NCI-H146 treated with DMSO at 0.1 percent for 48 hours (cell line): ENCODE measurements around the gene CDH13.
"Not testable (repeated sequence)": the region's sequence is repeated elsewhere in the genome, so short reads cannot be mapped to it uniquely, and the experiment has no call there.

ENCODE experiments used
- DNase-seq: peaks from one replicate; lab custom pipeline; 2025; ENCODE audit not compliant: unreplicated experiment; lab: John Stamatoyannopoulos, UW

CDH13 gene

DNA sequence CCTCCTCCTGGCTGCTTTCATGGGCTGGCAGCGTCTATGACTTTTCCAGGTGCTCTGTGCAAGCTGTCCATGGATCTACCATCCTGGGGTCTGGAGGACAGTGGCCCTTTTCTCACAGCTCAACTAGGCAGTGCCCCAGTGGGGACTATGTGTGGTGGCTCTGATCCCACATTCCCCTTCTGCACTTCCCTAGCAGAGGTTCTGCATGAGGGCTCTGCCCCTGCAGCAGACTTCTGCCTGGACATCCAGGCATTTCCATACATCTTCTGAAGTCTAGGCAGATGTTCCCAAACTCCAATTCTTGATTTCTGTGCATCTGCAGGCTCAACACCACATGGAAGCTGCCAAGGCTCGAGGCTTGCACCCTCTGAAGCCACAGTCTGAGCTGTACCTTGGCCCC lies 307.2 kb downstream of the CDH13 start:
- not testable (repeated sequence) for DNase-seq

GRCh38 chr16:82935766-82936165 lies 309.0 kb downstream of the CDH13 start:
- no peak for DNase-seq

GRCh38 chr16:82936941-82937551 lies 310.3 kb downstream of the CDH13 start:
- DNase-seq = no peak

DNA sequence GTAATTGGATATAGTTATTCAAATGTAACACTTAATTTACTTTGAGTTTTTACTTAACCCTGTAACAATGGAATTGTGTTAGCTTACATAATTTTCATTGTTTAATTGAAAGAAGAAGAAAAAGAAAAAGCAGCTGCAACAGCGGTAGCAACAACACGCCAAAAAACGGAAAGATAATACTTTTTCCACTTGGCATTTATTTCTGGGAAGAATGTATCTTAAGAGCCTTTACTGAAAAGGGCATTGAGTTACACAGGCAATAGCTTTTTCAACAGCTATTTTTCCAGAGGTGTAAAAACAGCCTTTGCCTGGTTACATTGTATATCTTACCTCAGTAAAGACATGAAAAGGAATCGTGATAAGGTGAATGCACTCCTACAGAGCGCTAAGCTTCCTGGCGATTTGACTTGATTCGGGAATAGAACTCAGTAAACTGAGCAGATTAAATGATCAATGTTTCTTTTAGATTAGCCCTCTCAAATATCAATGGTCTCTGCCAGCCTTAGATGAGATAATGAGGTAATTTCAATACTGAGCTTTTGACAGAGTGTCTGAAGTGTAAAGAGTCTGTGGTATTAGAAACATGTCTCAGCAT lies 311.3 kb downstream of the CDH13 start:
- DNase-seq = no peak

DNA sequence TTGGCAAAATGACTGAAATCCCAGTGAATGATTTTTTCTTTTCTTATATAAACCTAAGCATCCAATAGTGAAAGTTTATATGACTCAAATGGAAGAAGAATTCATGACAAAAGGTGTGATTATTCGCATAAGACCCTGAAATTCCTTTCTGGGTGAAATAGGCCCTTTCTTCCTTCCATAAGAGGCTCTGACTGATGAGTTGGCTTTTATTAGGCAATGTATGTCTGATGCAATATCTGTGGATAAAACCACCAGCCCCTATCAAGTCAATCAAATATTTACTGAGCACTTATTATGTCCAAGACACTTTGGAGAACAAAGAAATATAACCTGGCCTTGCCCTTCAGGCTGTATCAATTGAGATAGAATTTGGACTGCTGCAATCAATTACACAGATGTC lies 316.6 kb downstream of the CDH13 start:
- DNase-seq = no peak

GRCh38 chr16:82945420-82946101 lies 318.8 kb downstream of the CDH13 start:
- DNase-seq = no peak

DNA sequence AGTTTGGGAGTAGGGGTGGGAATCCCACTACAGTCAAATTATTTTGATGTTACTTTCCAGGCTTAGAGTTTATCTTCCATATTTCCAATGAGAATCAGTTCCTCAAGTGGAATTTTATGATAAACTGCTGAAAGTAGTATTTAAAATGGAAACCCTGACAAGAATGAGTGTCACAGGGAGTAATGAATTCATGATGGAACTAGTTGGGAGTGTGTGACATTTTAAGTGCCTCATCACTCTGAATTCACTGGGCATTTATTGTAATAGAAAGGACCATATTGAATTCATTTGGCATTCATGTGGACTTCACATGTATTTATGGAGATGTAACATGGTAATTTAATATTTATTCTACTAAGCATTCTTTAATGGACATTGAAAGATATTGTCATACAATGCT lies 320.9 kb downstream of the CDH13 start:
- no peak for DNase-seq

GRCh38 chr16:82949016-82949415 lies 322.2 kb downstream of the CDH13 start:
- no peak for DNase-seq

- no peak for DNase-seq
Measured at GRCh38 chr16:82953517-82953916, 326.7 kb downstream of the CDH13 start.

DNA sequence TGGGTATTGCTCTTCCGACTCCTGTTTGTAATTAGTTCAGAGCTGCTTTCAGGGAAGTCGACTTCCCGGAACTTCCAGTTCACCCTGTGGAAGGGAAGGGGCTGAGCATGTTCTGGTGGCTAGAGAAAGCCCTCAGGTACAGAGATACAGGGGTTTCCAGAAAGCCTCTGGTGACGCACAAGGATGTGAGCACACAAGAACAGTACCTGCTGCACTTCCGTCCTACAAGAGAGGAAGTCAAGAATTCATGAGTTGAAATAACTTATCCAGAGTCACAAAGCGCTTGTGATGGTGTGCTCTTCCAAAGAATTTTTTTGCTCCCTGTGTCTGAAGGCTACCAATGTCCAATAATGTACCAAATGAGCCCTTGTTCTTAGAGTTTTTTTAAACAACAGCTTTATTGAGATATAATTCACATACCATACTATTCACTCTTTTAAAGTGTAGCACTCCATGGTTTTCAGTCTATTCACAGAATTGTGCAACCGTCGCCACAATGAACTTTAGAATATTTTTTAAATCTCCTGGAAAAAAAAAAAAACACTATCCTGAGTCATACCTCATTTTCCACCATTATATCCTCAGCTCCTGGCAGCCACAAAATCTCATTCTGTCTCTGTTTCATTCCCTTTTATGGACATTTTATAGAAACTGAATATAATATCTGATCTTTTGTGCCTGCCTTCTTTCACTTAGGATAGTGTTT lies 327.6 kb downstream of the CDH13 start:
- DNase-seq = no peak

- DNase-seq = no peak
Measured at GRCh38 chr16:82955741-82956348, 329.1 kb downstream of the CDH13 start.

GRCh38 chr16:82957212-82957611 lies 330.4 kb downstream of the CDH13 start:
- no peak for DNase-seq

GRCh38 chr16:82960918-82961317 lies 334.1 kb downstream of the CDH13 start:
- DNase-seq = no peak

- DNase-seq = no peak
Measured at GRCh38 chr16:82963653-82964052, 336.9 kb downstream of the CDH13 start.

DNA sequence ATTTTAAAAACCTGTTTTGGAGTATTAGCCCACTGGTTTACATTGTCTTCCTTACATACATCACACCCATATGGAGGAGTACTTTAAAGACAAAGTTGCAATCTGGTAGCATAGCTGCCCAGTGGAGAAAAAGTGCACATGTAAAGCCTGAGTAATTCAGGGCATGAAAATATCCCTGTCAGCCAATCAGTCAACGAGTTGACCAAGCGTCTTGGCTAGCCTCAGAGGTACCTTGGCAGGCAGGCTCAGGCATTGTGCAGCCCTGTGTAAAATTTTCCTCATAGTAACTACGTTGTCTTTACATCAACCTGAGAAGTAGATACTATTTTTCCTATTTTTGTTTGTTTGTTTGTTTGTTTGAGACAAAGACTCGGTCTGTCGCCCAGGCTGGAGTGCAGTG lies 339.0 kb downstream of the CDH13 start:
- no peak for DNase-seq

DNA sequence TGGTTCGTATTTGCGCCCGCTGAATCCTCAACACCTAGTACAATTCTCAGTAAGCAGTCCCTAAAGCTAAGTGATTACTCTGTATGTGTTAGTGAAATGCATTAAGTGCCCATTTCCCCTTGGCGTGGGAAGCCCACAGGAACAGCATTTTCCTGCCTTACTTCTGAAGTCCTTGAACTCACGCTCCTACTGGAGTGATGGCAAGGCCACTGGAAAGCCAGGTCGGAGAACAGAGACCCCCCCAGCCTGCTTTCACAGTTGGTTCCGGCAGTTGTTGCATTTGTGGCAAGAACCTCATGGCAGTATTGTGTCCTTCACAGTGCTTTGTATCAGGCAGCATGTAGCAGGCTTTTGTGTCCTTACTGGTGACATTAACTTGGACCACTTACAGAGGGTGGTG lies 340.7 kb downstream of the CDH13 start:
- no peak for DNase-seq

DNA sequence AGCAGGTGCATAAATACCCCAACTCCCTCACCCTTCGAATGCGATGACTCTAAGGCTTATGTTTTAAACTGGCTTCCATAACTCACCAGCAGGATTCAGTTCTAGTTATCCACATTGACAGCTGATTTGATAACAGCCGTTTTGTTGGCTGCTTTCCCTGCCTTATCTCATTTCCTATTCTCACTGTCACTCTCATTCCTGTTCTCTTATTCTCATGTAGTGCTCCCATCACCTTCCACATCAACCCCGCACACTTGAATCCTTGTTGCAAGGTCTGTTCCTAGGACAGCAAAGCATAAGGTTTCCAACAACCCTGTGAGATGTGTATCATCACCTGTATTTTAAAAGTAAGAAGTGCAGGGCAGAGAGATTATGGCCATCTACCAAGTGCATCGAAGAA lies 344.4 kb downstream of the CDH13 start:
- DNase-seq = no peak

DNA sequence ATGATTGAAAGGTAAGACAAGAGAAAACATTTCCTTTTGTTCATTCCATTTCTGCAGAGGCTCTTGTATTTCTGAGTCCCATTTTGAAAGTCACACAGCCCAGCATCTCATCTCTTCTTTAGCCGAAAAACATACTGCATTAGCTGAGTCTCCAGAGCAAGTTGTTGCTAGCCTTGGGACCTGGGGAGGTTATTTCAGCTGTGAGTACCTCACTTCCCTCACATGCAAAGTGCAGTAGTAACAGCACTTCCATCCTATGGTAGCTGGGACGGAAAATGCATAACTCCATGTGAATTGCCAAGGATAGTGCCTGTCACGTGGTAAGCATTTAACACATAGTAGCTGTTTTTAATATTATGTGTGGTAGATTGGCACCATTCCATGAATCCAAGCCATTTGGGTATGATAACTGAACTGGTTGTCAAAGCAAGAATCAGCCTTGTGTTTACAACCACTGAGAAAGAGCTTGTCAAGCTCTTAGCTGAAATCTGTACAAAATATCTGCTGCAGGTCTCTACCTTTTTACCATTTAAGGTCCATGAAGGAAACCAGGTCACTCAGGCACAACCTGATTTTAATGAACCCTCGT lies 345.7 kb downstream of the CDH13 start:
- no peak for DNase-seq

DNA sequence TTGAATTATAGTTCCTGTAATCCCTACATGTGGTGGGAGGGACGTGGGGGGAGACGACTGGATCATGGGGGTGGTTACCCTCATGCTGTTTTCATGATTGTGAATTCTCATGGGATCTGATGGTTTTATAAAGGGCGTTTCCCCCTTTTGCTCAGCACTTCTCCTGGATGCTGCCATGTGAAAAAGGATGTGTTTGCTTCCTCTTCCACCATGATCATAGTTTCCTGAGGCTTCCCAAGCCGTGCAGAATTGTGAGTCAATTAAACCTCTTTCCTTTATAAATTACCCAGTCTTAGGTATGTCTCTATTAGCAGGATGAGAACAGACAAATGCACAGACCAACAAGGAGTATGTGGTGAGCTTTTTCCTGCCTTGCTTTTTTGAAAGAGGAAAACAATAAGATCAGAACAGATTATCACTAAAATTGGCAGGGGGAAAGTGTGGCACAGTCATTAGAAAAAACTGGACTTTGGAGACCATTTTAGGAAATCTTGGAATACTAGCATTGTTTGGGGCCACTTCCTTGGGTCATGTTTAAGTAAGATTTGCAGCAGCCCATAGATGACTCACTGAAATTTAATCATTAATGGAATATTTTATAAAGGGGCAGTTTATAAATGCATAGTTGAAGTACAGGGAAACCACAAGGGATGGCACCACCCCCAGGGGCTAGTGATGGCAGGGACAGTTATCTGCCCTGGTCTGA lies 352.8 kb downstream of the CDH13 start:
- no peak for DNase-seq

GRCh38 chr16:82980810-82981209 lies 354.0 kb downstream of the CDH13 start:
- DNase-seq = no peak

DNA sequence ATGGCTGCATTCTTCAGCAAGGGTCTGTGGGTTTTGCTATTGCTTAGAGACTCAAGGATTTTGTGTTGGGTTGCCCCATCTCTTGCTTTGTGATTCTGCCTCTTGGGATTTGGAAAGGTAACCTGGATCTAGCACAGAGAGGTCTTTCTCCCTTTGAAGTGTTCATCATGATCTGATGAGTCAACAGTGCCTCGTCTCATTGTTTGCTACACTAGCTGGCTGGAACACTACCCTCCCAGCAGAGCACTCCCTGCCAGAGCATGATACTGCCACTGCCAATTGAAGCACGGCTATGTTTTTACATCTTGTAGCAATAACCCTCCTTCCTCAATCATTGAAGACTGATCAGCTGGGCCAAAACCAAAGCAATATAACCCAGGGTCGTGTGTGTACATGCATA lies 361.0 kb downstream of the CDH13 start:
- DNase-seq = no peak
